ENCODE measurements around the gene CRIM1.

CRIM1 gene

GRCh38 chr2:36379710-36380448 is 24.3 kb downstream of the CRIM1 start:
- H3K4me2 ChIP-seq (ENCODE audit: low read depth, low read length, poor library complexity, severe bottlenecking) = no peak overlapping the region
- no peaks in the 10 kb centered on the region for H3K9me2 ChIP-seq (replicated peaks; ENCODE audit: low read depth, low read length)
- H3K36me3 ChIP-seq (ENCODE audit: insufficient read depth, low read length) = no peaks in the 10 kb centered on the region
- no peak overlapping the region for H2AFZ ChIP-seq (ENCODE audit: low read length)
- H3K4me1 ChIP-seq (ENCODE audit: insufficient read depth, low read length, poor library complexity, severe bottlenecking) = no peaks in the 10 kb centered on the region
- no peaks in the 10 kb centered on the region for H3K9me3 ChIP-seq (ENCODE audit: insufficient read depth, low read depth, low read length)
- TF ChIP-seq CTCF (conservative IDR thresholded peaks at IDR 0.05; ENCODE audit: low read length) = no peak
- no peak for TF ChIP-seq EZH2phosphoT487 (IDR thresholded peaks at IDR 0.05; ENCODE audit: borderline replicate concordance)
- no peaks in the 10 kb centered on the region for H3K27me3 ChIP-seq (ENCODE audit: insufficient read depth, low read length, poor library complexity, severe bottlenecking)
- no peak overlapping the region for H3K4me3 ChIP-seq (ENCODE audit: low read length, poor library complexity, severe bottlenecking)
- H3K79me2 ChIP-seq (ENCODE audit: insufficient read depth, low read length) = no peaks in the 10 kb centered on the region
- no peaks in the 10 kb centered on the region for H4K20me1 ChIP-seq (ENCODE audit: insufficient read depth, low read length, poor library complexity, severe bottlenecking)
- no peak overlapping the region for H3K9ac ChIP-seq (ENCODE audit: low read depth, low read length, poor library complexity, severe bottlenecking)
- no peaks in the 10 kb centered on the region for H3F3A ChIP-seq (ENCODE audit: low read depth)

GRCh38 chr2:36380624-36381481 is 25.3 kb downstream of the CRIM1 start:
- TF ChIP-seq EZH2phosphoT487 (IDR thresholded peaks at IDR 0.05; ENCODE audit: borderline replicate concordance) (no peak), CTCF (conservative IDR thresholded peaks at IDR 0.05; ENCODE audit: low read length) (no peak)
- no peaks in the 10 kb centered on the region for H3K36me3 ChIP-seq (ENCODE audit: insufficient read depth, low read length)
- H3K9ac ChIP-seq (ENCODE audit: low read depth, low read length, poor library complexity, severe bottlenecking) = no peak overlapping the region
- H3K9me2 ChIP-seq (replicated peaks; ENCODE audit: low read depth, low read length) = no peaks in the 10 kb centered on the region
- H3K79me2 ChIP-seq (ENCODE audit: insufficient read depth, low read length) = no peaks in the 10 kb centered on the region
- no peaks in the 10 kb centered on the region for H3K27me3 ChIP-seq (ENCODE audit: insufficient read depth, low read length, poor library complexity, severe bottlenecking)
- H3K4me3 ChIP-seq (ENCODE audit: low read length, poor library complexity, severe bottlenecking) = no peak overlapping the region
- no peaks in the 10 kb centered on the region for H3K9me3 ChIP-seq (ENCODE audit: insufficient read depth, low read depth, low read length)
- no peaks in the 10 kb centered on the region for H4K20me1 ChIP-seq (ENCODE audit: insufficient read depth, low read length, poor library complexity, severe bottlenecking)
- H3K4me2 ChIP-seq (ENCODE audit: low read depth, low read length, poor library complexity, severe bottlenecking) = no peak overlapping the region
- H3K4me1 ChIP-seq (ENCODE audit: insufficient read depth, low read length, poor library complexity, severe bottlenecking) = no peaks in the 10 kb centered on the region
- H3F3A ChIP-seq (ENCODE audit: low read depth) = no peaks in the 10 kb centered on the region
- no peak overlapping the region for H2AFZ ChIP-seq (ENCODE audit: low read length)

GRCh38 chr2:36381993-36382392 is 26.4 kb downstream of the CRIM1 start:
- H3K9me3 ChIP-seq (ENCODE audit: insufficient read depth, low read depth, low read length) = no peaks in the 10 kb centered on the region
- TF ChIP-seq EZH2phosphoT487 (IDR thresholded peaks at IDR 0.05; ENCODE audit: borderline replicate concordance) (no peak), CTCF (conservative IDR thresholded peaks at IDR 0.05; ENCODE audit: low read length) (no peak)
- H3K9ac ChIP-seq (ENCODE audit: low read depth, low read length, poor library complexity, severe bottlenecking) = no peak overlapping the region
- H3K27me3 ChIP-seq (ENCODE audit: insufficient read depth, low read length, poor library complexity, severe bottlenecking) = no peaks in the 10 kb centered on the region
- no peak overlapping the region for H3K4me3 ChIP-seq (ENCODE audit: low read length, poor library complexity, severe bottlenecking)
- no peaks in the 10 kb centered on the region for H3K4me1 ChIP-seq (ENCODE audit: insufficient read depth, low read length, poor library complexity, severe bottlenecking)
- no peaks in the 10 kb centered on the region for H3K79me2 ChIP-seq (ENCODE audit: insufficient read depth, low read length)
- no peak overlapping the region for H2AFZ ChIP-seq (ENCODE audit: low read length)
- H3F3A ChIP-seq (ENCODE audit: low read depth) = no peaks in the 10 kb centered on the region
- no peak overlapping the region for H3K4me2 ChIP-seq (ENCODE audit: low read depth, low read length, poor library complexity, severe bottlenecking)
- H4K20me1 ChIP-seq (ENCODE audit: insufficient read depth, low read length, poor library complexity, severe bottlenecking) = no peaks in the 10 kb centered on the region
- H3K9me2 ChIP-seq (replicated peaks; ENCODE audit: low read depth, low read length) = no peaks in the 10 kb centered on the region
- no peaks in the 10 kb centered on the region for H3K36me3 ChIP-seq (ENCODE audit: insufficient read depth, low read length)

Measured in Loucy (cell line).